GM12892 (cell line): ENCODE data around the gene SLC30A2.

Experiments used
- POLR2A ChIP-seq: IDR thresholded peaks from 2 replicates; pipeline ENCODE4 v1.6.1; 2011; ENCODE audit warnings: low read depth, low read length, control low read depth
- TAF1 ChIP-seq: IDR thresholded peaks from 2 replicates; pipeline ENCODE4 v1.6.1; 2011; ENCODE audit warnings: low read depth, mild to moderate bottlenecking, control low read depth, low read length, borderline replicate concordance

DNA sequence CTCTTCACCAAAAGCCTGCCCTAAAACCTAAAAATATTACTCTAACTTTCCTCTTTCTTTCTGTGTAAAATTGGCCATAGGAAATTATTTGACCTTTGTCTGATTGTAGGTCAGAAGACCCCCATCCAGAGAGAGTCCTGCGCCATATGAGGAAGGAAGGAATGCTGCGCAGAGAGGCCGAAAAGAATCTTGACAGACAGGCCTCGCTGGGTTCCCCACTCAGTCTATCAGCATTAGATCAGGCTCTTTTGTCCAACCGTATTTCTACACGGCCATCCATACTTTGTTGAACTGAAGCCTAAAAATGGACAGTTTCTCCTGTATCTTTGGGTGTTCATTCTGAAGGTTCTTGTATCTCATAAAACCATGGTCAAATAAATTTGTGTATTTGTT, 4.3 kb upstream of the SLC30A2 start:
- TF ChIP-seq POLR2A (no peak), TAF1 (no peak)
